Heart right ventricle (tissue), 16 donors: ENCODE measurements around the gene BMF. TPM values are rescaled to one million over a fixed set of nuclear protein-coding genes. Genes with fewer than 3 reads are reported as not detected.
"Not testable (repeated sequence)": the region's sequence is repeated elsewhere in the genome, so short reads cannot be mapped to it uniquely, and the experiment has no call there.

Source experiments
- ATAC-seq, 8 donors: fragments of 200-7000 bp; cut with Tn5 transposase; one replicate each; pipeline ENCODE4 v1.9.1; 2020; ENCODE audit warnings: mild to moderate bottlenecking in 8 of 8, moderate library complexity in 8 of 8, moderate number of reproducible peaks in 1 of 8
- DNase-seq, 2 donors: peaks; one replicate each; pipeline ENCODE4 v3.0.0-alpha.2; 2020
- H3K27ac ChIP-seq, 10 donors: fragments of 200-600 bp; sonication (generic) in 2 of 10; one replicate each; pipeline versions ENCODE4 v1.5.0 to v1.8.0; 2020 to 2022; ENCODE audit warnings: mild to moderate bottlenecking in 3 of 10
- H3K27me3 ChIP-seq, 7 donors: fragments of 200-600 bp; one replicate each; pipeline ENCODE4 v1.8.0; 2021 to 2022; ENCODE audit warnings: mild to moderate bottlenecking in 2 of 7
- H3K36me3 ChIP-seq, 9 donors: fragments of 200-600 bp; sonication (generic) in 1 of 9; one replicate each; pipeline versions ENCODE4 v1.5.0 to v1.8.0; 2020 to 2022; ENCODE audit warnings: mild to moderate bottlenecking in 2 of 9
- H3K4me1 ChIP-seq, 9 donors: fragments of 200-600 bp; sonication (generic) in 1 of 9; one replicate each; pipeline versions ENCODE4 v1.5.0 to v1.8.0; 2020 to 2022; ENCODE audit warnings: mild to moderate bottlenecking in 4 of 9
- H3K4me3 ChIP-seq, 10 donors: fragments of 200-600 bp; sonication (generic) in 2 of 10; one replicate each; pipeline versions ENCODE4 v1.5.0 to v1.8.0; 2020 to 2022; ENCODE audit warnings: mild to moderate bottlenecking in 7 of 10, moderate library complexity in 2 of 10
- H3K9me3 ChIP-seq, 11 donors: fragments of 200-600 bp in 10 of 11; sonication (generic) in 2 of 11; one replicate each; pipeline versions ENCODE4 v1.5.0 to v1.8.0; 2013 to 2022; ENCODE audit warnings: mild to moderate bottlenecking in 2 of 11, control low read depth in 1 of 11, moderate library complexity in 1 of 11
- WGBS, 2 donors: extraction: QIAGEN DNeasy Blood & Tissue Kit; methylation state at CpG; one replicate each; pipeline ENCODE4 v1.1.7; 2013; ENCODE audit warnings: inconsistent platforms in 1 of 2; 5-methylcytosine and 5-hydroxymethylcytosine counted together
- intact Hi-C, 10 donors: fragments of 100-400 bp; cut with DNase I; formaldehyde crosslinking; loops; one replicate each; pipeline versions ENCODE4 v1.11.1 to v1.14.2; 2022
- polyA plus RNA-seq, 2 donors: library from polyadenylated mRNA; stranded (reverse); fragments of 200-250 nt; gene quantifications; one replicate each; pipeline ENCODE4 v1.2.3, GENCODE V29; 2013
- total RNA-seq, 10 donors: library from RNA; stranded (reverse); fragmentation: NEBNext Ultra II Directional in 3 of 10; extraction: Animal tissue kit (Norgen Biotek cat#: 25700) in 3 of 10; gene quantifications; one replicate each; pipeline versions ENCODE4 v1.2.1 to v1.2.4, GENCODE V29; 2021 to 2023
- TF ChIP-seq, protein P1 (sequence below), 9 donors: fragments of 200-600 bp; sonication (generic) in 2 of 9; IDR thresholded peaks; one replicate each; pipeline versions ENCODE4 v1.5.0 to v1.8.0; 2021 to 2022; ENCODE audit warnings: antibody characterized with exemption in 9 of 9, mild to moderate bottlenecking in 5 of 9, moderate library complexity in 1 of 9
- donor health status: Arrhythmogenic right ventricular cardiomyopathy.
- donor health status: ischemic (EF 13 %, LVEDD 7.1; RV severe dilation, severe dysfunction).
- donor health status: healthy with polysubstance abuse.
- donor health status: DM: no; HTN: yes; CAD: no.
- donor health status: DM: no; HTN: no; CAD: no.
- donor health status: ischemic (EF 25% LVEDD 6.9; RV normal size, moderate dysfunction).
- donor health status: ischemic (EF 25% LVEDD 5.7; RV mildly dilated, moderate dysfunction).
- donor health status: healthy.
- donor health status: DM: yes; HTN: yes; CAD: no.
- donor health status: Ischemic cardiomyopathy.
- donor health status: ischemic (EF 35%, LVEDD 5.7; RV mildly dilated, moderate dysfunction).
- donor health status: nonischemic (EF 11% LVEDD 7.7; RV severe dilation, severe dysfunction).
- donor health status: DM: yes; HTN: yes; CAD: no.
- donor health status: PGD.
- donor health status: ischemic (EF 29% LVEDD 5.4; RV normal size, mild dysfunction).
- donor health status: nonischemic (EF 23%, LVEDD 6.1; RV moderate dilation, normal function).

Gene BMF
- total and polyA plus RNA-seq, 12 donors, result 0.92 to 10.2 (median 3.0) TPM

DNA sequence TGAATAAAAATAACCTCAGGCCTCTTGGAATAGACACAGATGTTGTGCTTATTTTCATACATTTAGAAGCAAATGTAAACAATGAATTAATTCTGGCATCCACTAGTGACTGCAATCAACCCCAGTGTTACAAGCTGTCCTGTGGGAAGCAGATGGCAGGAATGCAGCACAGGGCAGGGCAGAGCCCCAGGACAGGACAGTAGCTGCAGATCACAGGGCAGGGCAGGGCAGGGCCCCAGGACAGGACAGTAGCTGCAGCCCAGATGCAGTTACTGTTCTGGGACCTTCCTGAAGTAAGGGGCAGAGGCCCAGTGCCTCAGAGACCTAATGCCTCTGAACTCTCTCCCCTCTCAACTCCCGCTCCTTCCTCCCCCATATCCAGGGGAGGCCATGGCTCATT lies 14.3 kb upstream of the BMF start:
- H3K4me3 ChIP-seq, ATAC-seq, H3K36me3 ChIP-seq, H3K27me3 ChIP-seq, H3K9me3 ChIP-seq, intact Hi-C loops, DNase-seq, H3K4me1 ChIP-seq: not testable (repeated sequence)
- 77 to 87% methylated on average over 1 of the region's 1 CpG for WGBS, 2 donors
- H3K27ac ChIP-seq, result peak overlapping the region in 1 of 10 donors; percentile 74

DNA sequence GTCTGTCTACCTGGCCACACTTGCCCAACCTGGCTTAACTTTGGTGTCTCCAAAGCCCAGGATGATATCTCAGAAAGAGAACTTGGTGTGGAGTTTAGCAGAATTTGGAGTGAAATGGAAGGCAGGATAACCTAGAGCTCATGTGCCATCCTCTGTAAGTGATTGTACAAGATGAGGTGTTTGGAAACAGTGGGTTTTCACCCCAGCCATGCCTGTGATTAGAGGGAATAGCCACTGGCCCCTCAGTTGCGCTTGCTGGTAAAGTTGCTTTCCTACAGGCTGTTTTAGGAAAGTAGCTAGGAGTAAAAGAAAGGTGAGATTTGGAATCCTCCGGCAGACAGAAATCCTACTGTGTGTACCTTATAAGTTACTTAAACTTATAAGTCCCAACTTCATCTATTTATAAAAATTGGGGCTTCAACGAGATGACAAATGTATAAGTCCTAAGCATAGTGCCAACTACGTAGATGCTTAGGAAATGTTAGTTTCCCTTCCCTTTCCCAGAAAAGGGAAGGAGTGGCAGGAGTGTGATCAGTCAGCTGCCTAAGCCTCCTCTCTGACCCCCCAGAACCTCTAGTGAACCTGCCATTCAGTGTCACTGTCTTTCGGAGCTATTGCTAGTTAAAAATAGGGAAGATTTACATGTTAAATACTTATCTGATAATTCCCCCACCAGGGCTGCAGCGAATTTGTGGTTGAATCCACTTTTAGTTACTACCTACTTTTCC lies 13.4 kb upstream of the BMF start:
- ATAC-seq, result peak in 6 of 8 donors; percentile 42 to 79 (median 69)
- TF ChIP-seq, protein P1, sequence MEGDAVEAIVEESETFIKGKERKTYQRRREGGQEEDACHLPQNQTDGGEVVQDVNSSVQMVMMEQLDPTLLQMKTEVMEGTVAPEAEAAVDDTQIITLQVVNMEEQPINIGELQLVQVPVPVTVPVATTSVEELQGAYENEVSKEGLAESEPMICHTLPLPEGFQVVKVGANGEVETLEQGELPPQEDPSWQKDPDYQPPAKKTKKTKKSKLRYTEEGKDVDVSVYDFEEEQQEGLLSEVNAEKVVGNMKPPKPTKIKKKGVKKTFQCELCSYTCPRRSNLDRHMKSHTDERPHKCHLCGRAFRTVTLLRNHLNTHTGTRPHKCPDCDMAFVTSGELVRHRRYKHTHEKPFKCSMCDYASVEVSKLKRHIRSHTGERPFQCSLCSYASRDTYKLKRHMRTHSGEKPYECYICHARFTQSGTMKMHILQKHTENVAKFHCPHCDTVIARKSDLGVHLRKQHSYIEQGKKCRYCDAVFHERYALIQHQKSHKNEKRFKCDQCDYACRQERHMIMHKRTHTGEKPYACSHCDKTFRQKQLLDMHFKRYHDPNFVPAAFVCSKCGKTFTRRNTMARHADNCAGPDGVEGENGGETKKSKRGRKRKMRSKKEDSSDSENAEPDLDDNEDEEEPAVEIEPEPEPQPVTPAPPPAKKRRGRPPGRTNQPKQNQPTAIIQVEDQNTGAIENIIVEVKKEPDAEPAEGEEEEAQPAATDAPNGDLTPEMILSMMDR (IDR thresholded peaks at IDR 0.05), result no peak
- intact Hi-C loops, result no loop called here

DNA sequence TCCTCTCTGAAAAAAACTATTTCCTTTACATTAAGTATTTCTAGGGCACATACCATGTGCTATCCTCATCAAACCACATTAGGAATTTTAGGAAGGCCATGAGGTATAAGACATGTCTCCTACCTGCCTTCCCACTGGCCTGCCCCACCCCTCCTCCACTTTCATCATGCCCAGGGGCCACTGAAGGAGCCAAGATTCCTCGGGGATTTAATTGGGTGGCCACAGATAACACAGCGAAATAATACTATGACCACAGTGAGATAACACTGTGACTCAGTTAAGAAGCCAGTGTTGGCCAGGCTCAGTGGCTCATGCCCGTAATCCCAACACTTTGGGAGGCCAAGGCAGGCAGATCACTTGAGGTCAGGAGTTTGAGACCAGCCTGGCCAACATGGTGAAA lies 9.8 kb upstream of the BMF start:
- no peaks in the 10 kb centered on the region for H3K36me3 ChIP-seq
- no peak overlapping the region for H3K4me3 ChIP-seq
- peaks cover 0 to 12% (median 0%) of the 10 kb centered on the region in 9 donors for H3K4me1 ChIP-seq
- intact Hi-C loops, result loop anchor here in 2 of 10 donors (10.0 kb wide), 2 partner anchors 86 to 156 kb away; no protein-coding TSS in a partner anchor
- DNase-seq, result no peak
- no peak overlapping the region for H3K27ac ChIP-seq
- H3K9me3 ChIP-seq, result no peaks in the 10 kb centered on the region
- WGBS, 2 donors, result 46 to 54% methylated on average over 3 of the region's 3 CpGs
- H3K27me3 ChIP-seq, result no peaks in the 10 kb centered on the region
- no peak for ATAC-seq
- TF ChIP-seq, protein P1 (IDR thresholded peaks at IDR 0.05), result no peak

More for the DNA sequence above, 13.4 kb upstream of the BMF start:
- peak overlapping the region in 1 of 10 donors; percentile 74 for H3K27ac ChIP-seq
- H3K9me3 ChIP-seq, result no peaks in the 10 kb centered on the region
- 70 to 79% methylated on average over 6 of the region's 6 CpGs for WGBS, 2 donors
- peaks cover 0 to 4% (median 0%) of the 10 kb centered on the region in 9 donors for H3K4me1 ChIP-seq
- H3K36me3 ChIP-seq, result no peaks in the 10 kb centered on the region
- no peak for DNase-seq
- no peak overlapping the region for H3K4me3 ChIP-seq
- no peaks in the 10 kb centered on the region for H3K27me3 ChIP-seq

DNA sequence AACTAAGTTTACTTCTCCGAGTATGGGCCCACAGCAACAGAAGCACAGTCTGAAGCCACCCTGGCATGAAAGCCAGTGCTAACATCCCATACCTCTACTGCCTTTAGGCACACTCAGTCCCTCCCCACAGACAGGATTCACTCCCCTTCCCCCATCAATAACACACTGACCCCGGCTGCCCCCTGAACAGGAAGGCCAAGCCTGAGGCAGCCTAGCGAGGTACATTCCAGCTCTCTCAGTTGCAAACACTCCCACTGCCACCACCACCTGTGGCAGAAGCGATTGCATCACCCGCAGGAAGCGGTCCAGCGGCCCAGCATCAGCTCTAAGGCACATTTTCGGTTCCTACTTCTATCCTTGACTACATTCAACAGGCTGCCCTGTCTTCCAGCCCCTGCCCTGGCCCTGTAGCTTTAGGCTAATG lies 7.0 kb upstream of the BMF start:
- Histone ChIP-seq H3K9me3 (no peaks in the 10 kb centered on the region), H3K4me3 (no peak overlapping the region), H3K4me1 (peaks cover 0 to 7% (median 0%) of the 10 kb centered on the region in 9 donors), H3K27ac (no peak overlapping the region), H3K36me3 (no peaks in the 10 kb centered on the region), H3K27me3 (peaks cover 0 to 8% (median 0%) of the 10 kb centered on the region in 7 donors)
- WGBS, 2 donors, result 67 to 71% methylated on average over 8 of the region's 8 CpGs
- ATAC-seq (peak in 6 of 8 donors; percentile 52 to 78 (median 56)), DNase-seq (peak in 1 of 2 donors; percentile 48)
- TF ChIP-seq, protein P1 (IDR thresholded peaks at IDR 0.05), result no peak
- intact Hi-C loops, result loop anchor here in 2 of 10 donors (10.0 kb wide), 2 partner anchors 89 to 159 kb away; no protein-coding TSS in a partner anchor

DNA sequence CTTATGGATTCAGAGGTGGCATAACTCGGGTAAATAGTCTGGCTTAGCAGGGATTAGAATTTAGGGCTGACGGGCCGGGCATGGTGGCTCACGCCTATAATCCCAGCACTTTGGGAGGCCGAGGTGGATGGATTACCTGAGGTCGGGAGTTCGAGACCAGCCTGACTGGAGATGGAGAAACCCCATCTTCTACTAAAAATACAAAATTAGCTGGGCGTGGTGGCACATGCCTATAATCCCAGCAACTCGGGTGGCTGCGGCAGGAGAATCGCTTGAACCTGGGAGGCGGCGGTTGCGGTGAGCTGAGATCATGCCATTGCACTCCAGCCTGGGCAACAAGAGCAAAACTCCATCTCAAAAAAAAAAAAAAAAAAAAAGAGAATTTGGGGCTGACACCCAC lies 6.4 kb upstream of the BMF start:
- not testable (repeated sequence) for DNase-seq, H3K27me3 ChIP-seq, H3K4me1 ChIP-seq, ATAC-seq, H3K27ac ChIP-seq, H3K4me3 ChIP-seq, H3K36me3 ChIP-seq, H3K9me3 ChIP-seq
- 95% methylated on average over 14 of the region's 14 CpGs for WGBS, 2 donors
- intact Hi-C loops, result loop anchor here in 2 of 10 donors (10.0 kb wide), 2 partner anchors 90 to 160 kb away; no protein-coding TSS in a partner anchor
